Measurements from ENCODE around the gene PCDHGA3.
"Not testable (repeated sequence)": the region's sequence is repeated elsewhere in the genome, so short reads cannot be mapped to it uniquely, and the experiment has no call there.

The PCDHGA3 gene

GRCh38 chr5:141383345-141383744, 39.7 kb downstream of the PCDHGA3 start:
- no peak for DNase-seq

- DNase-seq, result no peak
Measured at GRCh38 chr5:141384471-141385267, 41.0 kb downstream of the PCDHGA3 start.

- DNase-seq, result not testable (repeated sequence)
Measured at GRCh38 chr5:141387557-141388311, 44.1 kb downstream of the PCDHGA3 start, which contains the start of gene PCDHGB4. TSS of gene PCDHGB4 (plus strand) at chr5:141387698. CDS start at chr5:141387885, 187 bp downstream.

GRCh38 chr5:141388661-141389060, 45.0 kb downstream of the PCDHGA3 start:
- no peak for DNase-seq

- DNase-seq, result no peak
Measured at GRCh38 chr5:141389153-141390042, 45.8 kb downstream of the PCDHGA3 start.

- no peak for DNase-seq
Measured at GRCh38 chr5:141392429-141393198, 49.0 kb downstream of the PCDHGA3 start, which contains the start of gene PCDHGA8. TSS of gene PCDHGA8 (plus strand) at chr5:141392633. CDS start at chr5:141392814, 181 bp downstream.

- no peak for DNase-seq
Measured at GRCh38 chr5:141393267-141393666, 49.6 kb downstream of the PCDHGA3 start.

GRCh38 chr5:141394401-141395187, 51.0 kb downstream of the PCDHGA3 start:
- not testable (repeated sequence) for DNase-seq

Data from NCI-H748 treated with DMSO at 0.1 percent for 48 hours (cell line).